NCI-H1694 (cell line): ENCODE data around the gene CFAP99.

Source experiments
- DNase-seq: peaks from one replicate; lab custom pipeline; 2025; lab: John Stamatoyannopoulos, UW

The CFAP99 gene

DNA sequence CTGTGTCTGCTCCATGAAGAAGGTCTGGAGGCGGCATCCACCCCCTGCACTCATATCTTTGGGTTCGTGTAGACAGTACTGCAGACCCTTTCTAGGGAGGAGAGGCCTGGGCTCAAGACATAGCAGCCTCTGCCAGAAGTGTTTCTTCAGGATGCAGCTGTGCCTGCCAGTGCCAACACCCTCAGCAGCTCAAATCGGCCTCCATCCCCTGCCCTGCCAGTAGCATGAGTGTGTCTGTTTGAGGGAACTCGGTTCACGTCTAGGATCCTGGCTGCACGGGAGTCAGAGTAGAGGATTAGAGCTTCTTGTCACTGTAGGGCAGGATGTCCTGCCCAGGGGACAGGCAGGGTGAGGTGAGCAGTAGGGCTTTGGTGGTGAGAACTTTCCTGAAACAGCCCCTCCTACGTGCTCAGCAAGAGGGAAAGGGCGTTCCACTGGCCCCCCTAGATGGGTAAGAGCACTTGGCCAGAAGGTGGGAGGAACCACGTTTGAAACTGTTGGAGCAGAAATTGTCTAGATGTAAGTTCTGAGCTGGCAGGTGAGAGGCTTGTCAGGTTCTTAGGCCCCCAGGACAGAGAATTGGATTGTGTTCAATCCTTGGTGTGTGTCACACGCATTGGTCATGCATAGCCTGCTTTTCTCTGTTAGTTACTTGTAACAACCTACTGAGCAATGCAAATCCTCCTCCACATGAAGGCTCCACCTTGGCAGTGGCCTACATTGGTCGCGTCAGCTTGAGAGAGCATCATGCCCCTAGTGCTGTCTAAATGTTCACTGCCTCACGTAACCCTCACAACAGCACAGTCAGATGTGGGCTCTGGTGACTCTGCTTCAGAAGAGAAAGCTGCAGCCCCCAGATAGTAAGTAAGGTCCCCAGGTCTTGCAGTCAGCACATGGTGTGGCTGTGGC lies 91.8 kb downstream of the CFAP99 start:
- DNase-seq, result no peak

GRCh38 chr4:2511645-2512131 lies 92.9 kb downstream of the CFAP99 start:
- DNase-seq, result no peak
